ENCODE data around the gene TMEM47.

TMEM47 gene

DNA sequence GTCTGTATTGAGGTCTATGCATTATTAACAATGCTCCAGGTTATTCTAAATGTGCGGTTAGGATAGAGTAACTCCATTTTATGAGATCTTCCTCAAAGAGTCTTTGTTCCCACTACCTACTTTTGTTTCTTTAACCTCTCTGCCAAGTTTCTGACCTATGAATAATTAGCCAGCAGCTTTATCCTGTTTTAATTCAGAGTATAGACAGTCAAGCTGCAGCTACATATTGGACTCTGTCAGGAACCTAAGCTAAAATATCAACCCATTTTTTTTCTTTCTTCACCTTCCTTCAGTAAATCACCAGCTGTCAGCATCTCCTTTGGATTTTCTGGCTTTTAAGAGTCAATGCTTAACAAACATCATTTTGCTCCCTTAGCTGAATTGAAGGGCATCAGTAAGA, 72.3 kb downstream of the TMEM47 start:
- no peak for DNase-seq

DNA sequence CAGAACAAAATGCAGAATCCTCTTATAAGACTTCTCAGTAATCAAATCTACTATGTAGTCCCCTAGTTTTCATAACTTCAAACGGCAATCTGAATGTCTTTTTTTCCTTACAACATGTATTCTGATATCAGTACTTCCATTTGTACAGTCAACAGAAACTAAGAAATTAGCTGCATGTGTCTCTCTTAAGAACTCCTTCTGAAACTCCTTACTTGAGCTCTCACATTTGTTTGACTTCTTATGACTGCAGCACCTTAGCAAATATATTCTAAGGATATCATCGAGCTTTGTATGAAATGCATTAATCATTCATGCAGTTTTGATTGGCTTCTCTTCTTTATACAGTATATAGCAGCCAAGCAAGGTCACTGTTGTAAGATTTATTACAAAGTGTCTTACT, 77.0 kb downstream of the TMEM47 start:
- no peak for DNase-seq

DNA sequence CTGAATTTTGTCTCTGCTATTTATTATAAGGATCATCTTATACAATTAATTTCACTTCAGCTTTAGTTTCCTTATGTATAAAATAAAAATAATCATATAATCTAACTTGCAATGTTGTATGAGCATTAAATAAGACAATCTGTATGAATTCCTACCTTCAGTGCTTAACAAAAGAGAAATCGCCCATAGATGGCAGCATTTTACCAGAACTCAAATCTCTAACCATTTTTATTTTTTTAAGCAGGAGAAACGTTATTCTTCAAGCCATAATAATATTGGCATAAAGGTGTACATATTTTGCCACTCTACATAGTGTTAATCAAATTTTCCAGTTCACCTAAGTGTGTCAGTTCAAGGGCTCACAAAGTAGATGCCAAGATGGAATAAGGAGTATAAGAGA, 78.8 kb downstream of the TMEM47 start:
- no peak for DNase-seq

All from activated gamma-delta T cell treated with Interleukin-2 at 50 U/mL for 16 hours (primary cell).